ENCODE measurements around the gene PPP1R1C. TPM values are rescaled to one million over a fixed set of nuclear protein-coding genes. Genes with fewer than 3 reads are reported as not detected.

The PPP1R1C gene
- total and polyA plus RNA-seq, 2 of the 13 experiments (the other 11 are each of a cell fraction or from before 2014, with no cell fraction given): 1.5 to 3.5 TPM

- BruUV-seq (replicated peaks): no TSS peak
- FAIRE-seq: no peak
- peak; percentile 13 for DNase-seq (ENCODE audit: low spot score)
- ATAC-seq: peak; percentile 87
- POLR2A ChIA-PET: no interaction called here
- Histone ChIP-seq H3K79me2 (ENCODE audit: insufficient read depth, low read length) (no peaks in the 10 kb centered on the region), H3K36me3 (replicated peaks in 1 of 2; ENCODE audit: control insufficient read depth in 1 of 2, insufficient read depth in 2 of 2, low read length in 2 of 2) (no peaks in the 10 kb centered on the region), H4K20me1 (ENCODE audit: insufficient read depth, low read length) (no peaks in the 10 kb centered on the region), H3K27ac (ENCODE audit: extremely low read length, insufficient read depth, low read length) (no peak overlapping the region), H3K4me3 (replicated peaks in 1 of 3; ENCODE audit: insufficient read depth in 1 of 3, low read depth in 2 of 3, low read length in 3 of 3) (no peak overlapping the region), H3K9ac (ENCODE audit: insufficient read depth, low read depth, low read length) (no peak overlapping the region), H3K4me1 (ENCODE audit: insufficient read depth, low read length) (peaks cover 6% of the 10 kb centered on the region; the same call in 1 of the 2 replicates), H2AFZ (ENCODE audit: low read length) (no peak overlapping the region), H3K27me3 (ENCODE audit: control insufficient read depth in 1 of 2, insufficient read depth in 2 of 2, low read length in 2 of 2) (no peaks in the 10 kb centered on the region), H3K9me3 (ENCODE audit: low read length) (no peaks in the 10 kb centered on the region), H3K4me2 (ENCODE audit: low read depth, low read length) (no peak overlapping the region)
- no peak for TF ChIP-seq SATB2 (CRISPR knock-in tag; IDR thresholded peaks at IDR 0.05)
- no peak for TF ChIP-seq ZNF547 (CRISPR knock-in tag; IDR thresholded peaks at IDR 0.05)
- no peak for TF ChIP-seq ZBTB43 (CRISPR knock-in tag; conservative IDR thresholded peaks at IDR 0.05)
- no peak for TF ChIP-seq ZNF773 (CRISPR knock-in tag; IDR thresholded peaks at IDR 0.05; ENCODE audit: borderline replicate concordance)
- TF ChIP-seq ZNF362 (CRISPR knock-in tag; IDR thresholded peaks at IDR 0.05; ENCODE audit: borderline replicate concordance): no peak
- no peak for TF ChIP-seq CHCHD3 (CRISPR knock-in tag; IDR thresholded peaks at IDR 0.05)
- no peak for TF ChIP-seq ZSCAN29 (CRISPR knock-in tag; conservative IDR thresholded peaks at IDR 0.05)
- no peak for TF ChIP-seq CCAR2 (optimal IDR thresholded peaks at IDR 0.05; ENCODE audit: low read depth, low read length)
- TF ChIP-seq HMGA1 (CRISPR knock-in tag; conservative IDR thresholded peaks at IDR 0.05): no peak
- TF ChIP-seq, protein P1, sequence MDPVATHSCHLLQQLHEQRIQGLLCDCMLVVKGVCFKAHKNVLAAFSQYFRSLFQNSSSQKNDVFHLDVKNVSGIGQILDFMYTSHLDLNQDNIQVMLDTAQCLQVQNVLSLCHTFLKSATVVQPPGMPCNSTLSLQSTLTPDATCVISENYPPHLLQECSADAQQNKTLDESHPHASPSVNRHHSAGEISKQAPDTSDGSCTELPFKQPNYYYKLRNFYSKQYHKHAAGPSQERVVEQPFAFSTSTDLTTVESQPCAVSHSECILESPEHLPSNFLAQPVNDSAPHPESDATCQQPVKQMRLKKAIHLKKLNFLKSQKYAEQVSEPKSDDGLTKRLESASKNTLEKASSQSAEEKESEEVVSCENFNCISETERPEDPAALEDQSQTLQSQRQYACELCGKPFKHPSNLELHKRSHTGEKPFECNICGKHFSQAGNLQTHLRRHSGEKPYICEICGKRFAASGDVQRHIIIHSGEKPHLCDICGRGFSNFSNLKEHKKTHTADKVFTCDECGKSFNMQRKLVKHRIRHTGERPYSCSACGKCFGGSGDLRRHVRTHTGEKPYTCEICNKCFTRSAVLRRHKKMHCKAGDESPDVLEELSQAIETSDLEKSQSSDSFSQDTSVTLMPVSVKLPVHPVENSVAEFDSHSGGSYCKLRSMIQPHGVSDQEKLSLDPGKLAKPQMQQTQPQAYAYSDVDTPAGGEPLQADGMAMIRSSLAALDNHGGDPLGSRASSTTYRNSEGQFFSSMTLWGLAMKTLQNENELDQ (CRISPR knock-in tag; IDR thresholded peaks at IDR 0.05; ENCODE audit: borderline replicate concordance): no peak
- TF ChIP-seq NCOA1 (CRISPR knock-in tag; IDR thresholded peaks at IDR 0.05): no peak
- TF ChIP-seq ZNF160 (CRISPR knock-in tag; IDR thresholded peaks at IDR 0.05): no peak
- no peak for TF ChIP-seq ZNF274 (CRISPR knock-in tag; IDR thresholded peaks at IDR 0.05)
- no peak for TF ChIP-seq MEIS1 (CRISPR knock-in tag; IDR thresholded peaks at IDR 0.05; ENCODE audit: borderline replicate concordance)
- TF ChIP-seq ZNF432 (CRISPR knock-in tag; IDR thresholded peaks at IDR 0.05; ENCODE audit: borderline replicate concordance): no peak
- no peak for TF ChIP-seq ZBTB7A (CRISPR knock-in tag; IDR thresholded peaks at IDR 0.05)
- TF ChIP-seq ZNF775 (CRISPR knock-in tag; IDR thresholded peaks at IDR 0.05; ENCODE audit: borderline replicate concordance): no peak
- intact Hi-C loops (cut with micrococcal nuclease; ENCODE audit: unreplicated experiment): no loop called here
- CTCF ChIA-PET (ENCODE audit: low intra/inter-chr PET ratio, low total read pairs): no interaction called here
- in situ Hi-C loops (cut with HindIII; ENCODE audit: extremely low pct_ligation_motif_present, low pct_unique_long_range_greater_than_20kb): no loop called here
Observed at GRCh38 chr2:182101263-182101662, 115.6 kb downstream of the PPP1R1C start.
